K562 (cell line): ENCODE results near the gene PCDHB14. TPM values are rescaled to one million over a fixed set of nuclear protein-coding genes. Genes with fewer than 3 reads are reported as not detected.

ENCODE experiments used
- ATAC-seq: fragments of 200-7000 bp; cut with Tn5 transposase; 3 replicates; pipeline ENCODE4 v1.9.1; 2020; ENCODE audit warnings: moderate library complexity
- BruUV-seq: library from RNA; stranded (reverse); fragments of 400-500 nt; replicated peaks from 2 replicates; lab custom pipeline; 2021; lab: Mats Ljungman, UMichigan
- CTCF ChIA-PET: fragments of 300-600 bp; formaldehyde crosslinking; extraction: SDS; loops from one replicate; lab custom pipeline; 2021; ENCODE audit warnings: low intra/inter-chr PET ratio; lab: Yijun Ruan, JAX
- POLR2A ChIA-PET: fragments of 300-600, 350-650 bp; sonication (Branson Sonifier 250); formaldehyde crosslinking; extraction: SDS; loops from one replicate; lab custom pipeline; 2021; ENCODE audit warnings: antibody characterized with exemption, inconsistent platforms; lab: Yijun Ruan, JAX
- DNase-seq, 4 experiments: peaks; one replicate each; pipeline versions ENCODE4 v3.0.0 to v3.0.0-alpha.2; 2011 to 2018; ENCODE audit warnings: low spot score in 3 of 4, mixed read lengths in 3 of 4; ENCODE audit errors: extremely low read depth in 1 of 4
- FAIRE-seq: peaks from 2 replicates; lab custom pipeline; 2011; peaks lifted over from hg19 to GRCh38; lab: Jason Lieb, UNC
- H2AFZ ChIP-seq: 2 replicates; pipeline ENCODE4 v1.6.0; 2011; ENCODE audit warnings: low read depth, low read length, control low read depth, inconsistent platforms
- H3K27ac ChIP-seq: fragments of 200-600 bp; 3 replicates; pipeline ENCODE4 v1.8.0; 2011; ENCODE audit warnings: low read depth, mild to moderate bottlenecking, control low read depth, inconsistent platforms, low read length, moderate library complexity, mixed read lengths; ENCODE audit errors: extremely low read depth
- H3K27me3 ChIP-seq, 2 experiments: fragments of 300-600 bp in 1 of 2; 2 replicates in 1 of 2; 3 replicates in 1 of 2; pipeline versions ENCODE4 v1.6.0 to v1.8.0; 2011; ENCODE audit warnings: inconsistent platforms in 2 of 2, low read length in 2 of 2, mild to moderate bottlenecking in 1 of 2, mixed read lengths in 1 of 2, moderate library complexity in 1 of 2; ENCODE audit not compliant: control insufficient read depth in 2 of 2, insufficient read depth in 2 of 2
- H3K36me3 ChIP-seq: fragments of 300-600 bp; 3 replicates; pipeline ENCODE4 v1.8.0; 2011; ENCODE audit warnings: mild to moderate bottlenecking, low read length, inconsistent platforms; ENCODE audit not compliant: control insufficient read depth, insufficient read depth
- H3K4me1 ChIP-seq, 2 experiments: fragments of 200-600 bp in 1 of 2; replicated peaks in 1 of 2; 2 replicates in 1 of 2; 3 replicates in 1 of 2; pipeline versions ENCODE4 v1.5.1 to v1.8.0; 2011; ENCODE audit warnings: inconsistent platforms in 2 of 2, low read length in 2 of 2, mild to moderate bottlenecking in 1 of 2, mixed read lengths in 1 of 2, moderate library complexity in 1 of 2; ENCODE audit not compliant: control insufficient read depth in 2 of 2, insufficient read depth in 2 of 2
- H3K4me2 ChIP-seq: 2 replicates; pipeline ENCODE4 v1.6.1; 2011; ENCODE audit warnings: low read length, control low read depth, inconsistent platforms, mixed read lengths; ENCODE audit not compliant: insufficient read depth
- H3K4me3 ChIP-seq: fragments of 200-600 bp; sonication (generic), shearing (Covaris generic); 2 replicates; pipeline ENCODE4 v1.5.1; 2016; ENCODE audit warnings: control low read depth, inconsistent platforms
- H3K79me2 ChIP-seq: fragments of 200-600 bp; 3 replicates; pipeline ENCODE4 v1.8.0; 2011; ENCODE audit warnings: low read length, inconsistent platforms; ENCODE audit not compliant: control insufficient read depth, insufficient read depth
- H3K9ac ChIP-seq, 2 experiments: 2 replicates each; pipeline versions ENCODE4 v1.6.0 to v1.6.1; 2011; ENCODE audit warnings: low read depth in 2 of 2, low read length in 2 of 2, control low read depth in 1 of 2, inconsistent platforms in 1 of 2, mild to moderate bottlenecking in 1 of 2, mixed read lengths in 1 of 2; ENCODE audit not compliant: insufficient read depth in 1 of 2
- H3K9me1 ChIP-seq: one replicate; pipeline ENCODE4 v1.6.0; 2011; ENCODE audit warnings: inconsistent platforms, mild to moderate bottlenecking, low read length, moderate library complexity; ENCODE audit not compliant: control insufficient read depth, insufficient read depth
- H3K9me3 ChIP-seq: replicated peaks from 2 replicates; pipeline ENCODE4 v1.5.1; 2011; ENCODE audit warnings: low read depth, low read length, inconsistent platforms; ENCODE audit not compliant: control insufficient read depth, insufficient read depth
- H4K20me1 ChIP-seq: replicated peaks from 2 replicates; pipeline ENCODE4 v1.6.1; 2011; ENCODE audit warnings: low read length, inconsistent platforms, mixed read lengths; ENCODE audit not compliant: control insufficient read depth, insufficient read depth
- CHAMP1 ChIP-seq: fragments of 450-650 bp; IDR thresholded peaks from 2 replicates; pipeline ENCODE4 v1.6.1; 2016; ENCODE audit warnings: mild to moderate bottlenecking
- PHTF2 ChIP-seq: fragments of 250-450 bp; sonication (Bioruptor Pico); IDR thresholded peaks from 2 replicates; pipeline ENCODE4 v1.5.0; 2021; ENCODE audit warnings: mild to moderate bottlenecking
- ZNF274 ChIP-seq: IDR thresholded peaks from 2 replicates; pipeline ENCODE4 v1.6.1; 2011; ENCODE audit warnings: low read depth, mild to moderate bottlenecking, low read length, moderate library complexity, borderline replicate concordance
- ZNF507 ChIP-seq: conservative IDR thresholded peaks from 2 replicates; pipeline ENCODE4 v1.6.1; 2017; ENCODE audit warnings: missing genetic modification characterization, missing compliant biosample characterization
- ZNF639 ChIP-seq, 2 experiments: fragments of 200-800 bp in 1 of 2; sonication (Bioruptor generic) in 1 of 2; sonication (generic) in 1 of 2; formaldehyde crosslinking in 1 of 2; IDR thresholded peaks in 1 of 2; conservative IDR thresholded peaks in 1 of 2; 2 replicates each; pipeline versions ENCODE4 v1.5.0 to v1.6.1; 2016 to 2020; ENCODE audit warnings: missing compliant biosample characterization in 1 of 2, missing genetic modification characterization in 1 of 2, missing genetic modification reagents in 1 of 2
- in situ Hi-C: fragments of 300-500 bp; cut with MboI; formaldehyde crosslinking; loops from 4 replicates; pipeline ENCODE4 v1.15.0; 2018; ENCODE audit warnings: inconsistent platforms, mixed read lengths
- intact Hi-C: fragments of 100-400 bp; cut with micrococcal nuclease; formaldehyde crosslinking; loops from 2 replicates; pipeline ENCODE4 v1.14.2; 2022
- polyA plus RNA-seq, 8 experiments: library from polyadenylated mRNA; depleted of rRNA in 4 of 8; stranded (reverse) in 5 of 8; unstranded in 3 of 8; fragments of >200 nt; fragmentation: Nextera tagmentation in 2 of 8; fragmentation: Illumina TruSeq in 1 of 8; extraction: Ambion mirVana in 2 of 8; extraction: Trizol in 1 of 8; gene quantifications; 2 replicates each; pipeline versions ENCODE4 v1.2.1 to v1.2.3, GENCODE V29; 2011 to 2014; ENCODE audit warnings: inconsistent platforms in 1 of 8, missing spikeins in 1 of 8
- total RNA-seq, 7 experiments: library from RNA; depleted of rRNA in 6 of 7; stranded (reverse); fragments of >200 nt in 6 of 7; fragmentation: Illumina TruSeq in 2 of 7; extraction: Trizol in 2 of 7; gene quantifications; 2 replicates each; pipeline versions ENCODE4 v1.2.1 to v1.2.3, GENCODE V29; 2011 to 2021; ENCODE audit warnings: low replicate concordance in 1 of 7

Gene PCDHB14
- total and polyA plus RNA-seq, 9 of the 15 experiments (the other 6 are each of a cell fraction or from before 2014, with no cell fraction given), result not detected

- H3K27me3 ChIP-seq, result no peaks in the 10 kb centered on the region
- in situ Hi-C loops, result no loop called here
- H2AFZ ChIP-seq, result no peak overlapping the region
- H4K20me1 ChIP-seq, result no peaks in the 10 kb centered on the region
- ATAC-seq (no peak), FAIRE-seq (no peak), DNase-seq (no peak)
- ChIA-PET CTCF (no interaction called here), POLR2A (no interaction called here)
- BruUV-seq, result no TSS peak
- no peaks in the 10 kb centered on the region for H3K36me3 ChIP-seq
- no peak overlapping the region for H3K9ac ChIP-seq
- intact Hi-C loops, result no loop called here
- TF ChIP-seq PHTF2 (CRISPR knock-in tag) (no peak), ZNF639 (CRISPR knock-in tag; conservative IDR thresholded peaks at IDR 0.05 in 1 of 2, IDR thresholded peaks at IDR 0.05 in 1 of 2) (no peak), ZNF507 (tag) (peak; percentile 91)
- no peak overlapping the region for H3K4me3 ChIP-seq
- peaks cover 13% of the 10 kb centered on the region for H3K9me3 ChIP-seq
- H3K79me2 ChIP-seq, result no peaks in the 10 kb centered on the region
- H3K27ac ChIP-seq, result no peak overlapping the region
- H3K9me1 ChIP-seq, result no peaks in the 10 kb centered on the region
- no peak overlapping the region for H3K4me2 ChIP-seq
- no peaks in the 10 kb centered on the region for H3K4me1 ChIP-seq
These were observed 35.3 kb downstream of the PCDHB14 start for GRCh38 chr5:141258464-141258863.

GRCh38 chr5:141258948-141259347 is 35.8 kb downstream of the PCDHB14 start:
- H3K4me2 ChIP-seq, result no peak overlapping the region
- H3K9me3 ChIP-seq, result peaks cover 13% of the 10 kb centered on the region
- TF ChIP-seq ZNF274, result peak; percentile 86
- TF ChIP-seq CHAMP1, result no peak
- TF ChIP-seq, all 486 proteins: peak for 1
- H3K27me3 ChIP-seq, result no peaks in the 10 kb centered on the region
- ChIA-PET POLR2A (no interaction called here), CTCF (no interaction called here)
- FAIRE-seq, result no peak
- H3K9ac ChIP-seq, result no peak overlapping the region
- H2AFZ ChIP-seq, result no peak overlapping the region
- no peak for ATAC-seq
- H3K36me3 ChIP-seq, result no peaks in the 10 kb centered on the region
- no peak overlapping the region for H3K27ac ChIP-seq
- no peaks in the 10 kb centered on the region for H3K9me1 ChIP-seq
- intact Hi-C loops, result no loop called here
- DNase-seq, result no peak
- H3K79me2 ChIP-seq, result no peaks in the 10 kb centered on the region
- H3K4me3 ChIP-seq, result no peak overlapping the region
- in situ Hi-C loops, result no loop called here
- H3K4me1 ChIP-seq, result no peaks in the 10 kb centered on the region
- no peaks in the 10 kb centered on the region for H4K20me1 ChIP-seq
- no TSS peak for BruUV-seq
